B cell (primary cell): Measurements from ENCODE around the gene ADAP1. TPM values are rescaled to one million over a fixed set of nuclear protein-coding genes. Genes with fewer than 3 reads are reported as not detected.

ENCODE experiments used
- ATAC-seq: fragments of 200-7000 bp; cut with Tn5 transposase; one replicate; pipeline ENCODE4 v1.10.0; 2021; ENCODE audit warnings: low read depth, mild to moderate bottlenecking, moderate number of reproducible peaks, moderate library complexity
- CTCF ChIA-PET: fragments of 350-600 bp; sonication (Branson Sonifier 250); formaldehyde crosslinking; loops from one replicate; lab custom pipeline; 2021; ENCODE audit warnings: antibody characterized with exemption, inconsistent platforms; lab: Charles Lee
- POLR2A ChIA-PET: fragments of 350-600 bp; sonication (Branson Sonifier 250); formaldehyde crosslinking; loops from one replicate; lab custom pipeline; 2021; ENCODE audit warnings: antibody characterized with exemption; lab: Charles Lee
- DNase-seq: peaks from one replicate; pipeline ENCODE4 v3.0.0; 2013
- H2AFZ ChIP-seq: 2 replicates; pipeline ENCODE4 v1.6.1; 2012; ENCODE audit warnings: mild to moderate bottlenecking, low read depth, low read length; ENCODE audit not compliant: insufficient read depth, poor library complexity, severe bottlenecking
- H3K27ac ChIP-seq, 2 donors: 1 replicate in 1 of 2; 2 replicates in 1 of 2; pipeline ENCODE4 v1.5.1; 2012 to 2013; ENCODE audit warnings: low read length in 2 of 2, mild to moderate bottlenecking in 2 of 2, moderate library complexity in 1 of 2
- H3K27me3 ChIP-seq, 4 experiments: fragments of 200-600 bp in 1 of 4; sonication (generic) in 1 of 4; replicated peaks in 1 of 4; 1 replicate in 2 of 4; 2 replicates in 2 of 4; pipeline versions ENCODE4 v1.6.1 to v1.7.0; 2013 to 2016; ENCODE audit warnings: low read length in 3 of 4, mild to moderate bottlenecking in 2 of 4, mixed read lengths in 1 of 4, moderate library complexity in 1 of 4; ENCODE audit not compliant: insufficient read depth in 4 of 4, control insufficient read depth in 3 of 4; ENCODE audit errors: control extremely low read depth in 1 of 4
- H3K36me3 ChIP-seq, 2 experiments: replicated peaks in 1 of 2; 1 replicate in 1 of 2; 2 replicates in 1 of 2; pipeline versions ENCODE4 v1.6.1 to v1.7.1; 2013; ENCODE audit warnings: low read length in 1 of 2; ENCODE audit not compliant: insufficient read depth in 2 of 2, control insufficient read depth in 1 of 2; ENCODE audit errors: control extremely low read depth in 1 of 2, extremely low read depth in 1 of 2
- H3K4me1 ChIP-seq, 2 donors: fragments of 200-600 bp in 1 of 2; sonication (generic) in 1 of 2; 1 replicate in 1 of 2; 2 replicates in 1 of 2; pipeline versions ENCODE4 v1.5.1 to v1.6.1; 2013 to 2017; ENCODE audit warnings: low read length in 2 of 2; ENCODE audit not compliant: control insufficient read depth in 2 of 2, insufficient read depth in 2 of 2
- H3K4me2 ChIP-seq: replicated peaks from 2 replicates; pipeline ENCODE3; 2012; ENCODE audit warnings: mild to moderate bottlenecking, low read depth, low read length; ENCODE audit not compliant: poor library complexity, severe bottlenecking
- H3K4me3 ChIP-seq, 5 experiments: fragments of 200-600 bp in 1 of 5; sonication (generic) in 1 of 5; 1 replicate in 3 of 5; 2 replicates in 2 of 5; pipeline versions ENCODE4 v1.5.1 to v1.7.0; 2011 to 2016; ENCODE audit warnings: low read length in 4 of 5, mild to moderate bottlenecking in 4 of 5, low read depth in 2 of 5, control low read depth in 1 of 5, moderate library complexity in 1 of 5; ENCODE audit not compliant: insufficient read depth in 1 of 5; ENCODE audit errors: control extremely low read depth in 1 of 5, extremely low read depth in 1 of 5
- H3K79me2 ChIP-seq: fragments of 200-600 bp; sonication (generic); one replicate; pipeline ENCODE4 v1.6.0; 2016; ENCODE audit warnings: low read length; ENCODE audit not compliant: control insufficient read depth, insufficient read depth
- H3K9ac ChIP-seq: fragments of 200-600 bp; sonication (generic); 2 replicates; pipeline ENCODE4 v1.6.1; 2017; ENCODE audit warnings: mild to moderate bottlenecking, low read length, moderate library complexity
- H3K9me3 ChIP-seq, 3 donors: one replicate each; pipeline versions ENCODE4 v1.6.1 to v1.7.1; 2013; ENCODE audit warnings: low read length in 2 of 3; ENCODE audit not compliant: control insufficient read depth in 2 of 3, insufficient read depth in 1 of 3; ENCODE audit errors: control extremely low read depth in 1 of 3
- H4K20me1 ChIP-seq: 2 replicates; pipeline ENCODE4 v1.6.0; 2012; ENCODE audit warnings: mild to moderate bottlenecking, low read length; ENCODE audit not compliant: insufficient read depth, control insufficient read depth, poor library complexity, severe bottlenecking
- H3K27ac Mint-ChIP-seq: one replicate; pipeline ENCODE4 v1.8.0; 2021; ENCODE audit warnings: mixed read lengths
- H3K27me3 Mint-ChIP-seq: one replicate; pipeline ENCODE4 v1.8.0; 2021; ENCODE audit warnings: mixed read lengths
- H3K4me1 Mint-ChIP-seq: one replicate; pipeline ENCODE4 v1.8.0; 2021; ENCODE audit warnings: mixed read lengths
- H3K4me3 Mint-ChIP-seq: one replicate; pipeline ENCODE4 v1.8.0; 2021; ENCODE audit warnings: mixed read lengths
- H3K9me3 Mint-ChIP-seq: one replicate; pipeline ENCODE4 v1.8.0; 2022; ENCODE audit warnings: mixed read lengths; ENCODE audit not compliant: insufficient read depth
- CTCF ChIP-seq: fragments of 200-600 bp; IDR thresholded peaks from one replicate; pipeline ENCODE4 v1.8.0; 2022; ENCODE audit warnings: antibody characterized with exemption, mild to moderate bottlenecking
- EZH2 ChIP-seq: IDR thresholded peaks from 2 replicates; pipeline ENCODE4 v1.6.1; 2012; ENCODE audit warnings: borderline replicate concordance, low read depth, mild to moderate bottlenecking, moderate library complexity, low read length; ENCODE audit not compliant: insufficient read depth, poor library complexity, severe bottlenecking
- WGBS: methylation state at CpG from one replicate; pipeline ENCODE4 v1.1.5; 2013; ENCODE audit warnings: missing lambda C conversion rate; ENCODE audit not compliant: insufficient coverage; 5-methylcytosine and 5-hydroxymethylcytosine counted together
- intact Hi-C: fragments of 100-400 bp; cut with micrococcal nuclease; formaldehyde crosslinking; loops from one replicate; pipeline ENCODE4 v1.10.0; 2022
- polyA plus RNA-seq: library from polyadenylated mRNA; depleted of rRNA; stranded (reverse); fragments of >200 nt; gene quantifications from 2 replicates; pipeline ENCODE4 v1.2.3, GENCODE V29; 2012
- total RNA-seq, 2 donors: library from RNA; stranded (reverse); fragments of 120-200 nt in 1 of 2; gene quantifications; 1 replicate in 1 of 2; 2 replicates in 1 of 2; pipeline versions ENCODE4 v1.2.3 to v1.2.4, GENCODE V29; 2013 to 2022

Gene ADAP1
- total and polyA plus RNA-seq, 2 donors (not counting 1 experiment from before 2014, with no cell fraction given): 10.8 to 12.9 TPM

- Histone ChIP-seq H3K4me2 (no peak overlapping the region), H3K9ac (no peak overlapping the region), H4K20me1 (no peaks in the 10 kb centered on the region), H3K9me3 (peaks cover 0 to 7% (median 0%) of the 10 kb centered on the region in 3 donors), H3K4me1 (no peaks in the 10 kb centered on the region), H2AFZ (no peak overlapping the region), H3K79me2 (no peaks in the 10 kb centered on the region), H3K36me3 (no peaks in the 10 kb centered on the region), H3K4me3 (no peak overlapping the region), H3K27me3 (peaks cover 0 to 13% (median 3%) of the 10 kb centered on the region in 4 experiments), H3K27ac (no peak overlapping the region)
- Mint-ChIP-seq H3K27me3 (peaks cover 8% of the 10 kb centered on the region), H3K4me1 (peaks cover 2% of the 10 kb centered on the region), H3K9me3 (no peaks in the 10 kb centered on the region), H3K4me3 (no peak overlapping the region), H3K27ac (no peak overlapping the region)
- POLR2A ChIA-PET: no interaction called here
- TF ChIP-seq EZH2: no peak
- no peak for TF ChIP-seq CTCF
- ATAC-seq: no peak
- 88% methylated on average over 14 of the region's 19 CpGs for WGBS
- intact Hi-C loops: no loop called here
- DNase-seq: no peak
- CTCF ChIA-PET: interaction anchor here (0.9 to 1.4 kb wide), 5 partner anchors 9 to 192 kb away, joined by 3 to 5 read pairs (median 3); no protein-coding TSS in a partner anchor
Observed at GRCh38 chr7:981793-982510, 27.5 kb upstream of the ADAP1 start.

GRCh38 chr7:979886-980571 is 25.5 kb upstream of the ADAP1 start:
- H3K79me2 ChIP-seq: no peaks in the 10 kb centered on the region
- H3K9me3 ChIP-seq: peaks cover 0 to 11% (median 0%) of the 10 kb centered on the region in 3 donors
- peaks cover 3% of the 10 kb centered on the region for H4K20me1 ChIP-seq
- no peak overlapping the region for H3K27ac Mint-ChIP-seq
- CTCF ChIA-PET: no interaction called here
- H3K9ac ChIP-seq: no peak overlapping the region
- intact Hi-C loops: loop anchor here (5.0 to 10.0 kb wide), 2 partner anchors 157 to 195 kb away; a partner anchor contains a TSS
- H3K4me1 Mint-ChIP-seq: peaks cover 2% of the 10 kb centered on the region
- no peak for DNase-seq
- peaks cover 0 to 3% (median 0%) of the 10 kb centered on the region in 4 experiments for H3K27me3 ChIP-seq
- H3K9me3 Mint-ChIP-seq: no peaks in the 10 kb centered on the region
- ATAC-seq: no peak
- H3K27me3 Mint-ChIP-seq: no peaks in the 10 kb centered on the region
- H3K4me1 ChIP-seq: peaks cover 3 to 5% of the 10 kb centered on the region in 2 donors
- H3K27ac ChIP-seq: no peak overlapping the region
- POLR2A ChIA-PET: no interaction called here
- no peak overlapping the region for H3K4me3 Mint-ChIP-seq
- H2AFZ ChIP-seq: no peak overlapping the region
- no peak overlapping the region for H3K4me2 ChIP-seq
- 68% methylated on average over 15 of the region's 15 CpGs for WGBS
- TF ChIP-seq CTCF (no peak), EZH2 (no peak)
- no peaks in the 10 kb centered on the region for H3K36me3 ChIP-seq
- H3K4me3 ChIP-seq: no peak overlapping the region
